Mammary epithelial cell (primary cell): ENCODE data around the gene ALG2.

Experiments
- EZH2 ChIP-seq: IDR thresholded peaks from 2 replicates; pipeline ENCODE4 v1.6.1; 2012; ENCODE audit warnings: low read length, inconsistent platforms, borderline replicate concordance
- TF ChIP-seq, protein P1 (sequence below), 2 donors: IDR thresholded peaks in 1 of 2; conservative IDR thresholded peaks in 1 of 2; 2 replicates each; pipeline ENCODE4 v1.5.1; 2011 to 2012; ENCODE audit warnings: inconsistent platforms in 2 of 2, low read length in 2 of 2, mild to moderate bottlenecking in 2 of 2, control low read depth in 1 of 2, low read depth in 1 of 2; ENCODE audit not compliant: insufficient read depth in 1 of 2; ENCODE audit errors: extremely low read depth in 1 of 2

DNA sequence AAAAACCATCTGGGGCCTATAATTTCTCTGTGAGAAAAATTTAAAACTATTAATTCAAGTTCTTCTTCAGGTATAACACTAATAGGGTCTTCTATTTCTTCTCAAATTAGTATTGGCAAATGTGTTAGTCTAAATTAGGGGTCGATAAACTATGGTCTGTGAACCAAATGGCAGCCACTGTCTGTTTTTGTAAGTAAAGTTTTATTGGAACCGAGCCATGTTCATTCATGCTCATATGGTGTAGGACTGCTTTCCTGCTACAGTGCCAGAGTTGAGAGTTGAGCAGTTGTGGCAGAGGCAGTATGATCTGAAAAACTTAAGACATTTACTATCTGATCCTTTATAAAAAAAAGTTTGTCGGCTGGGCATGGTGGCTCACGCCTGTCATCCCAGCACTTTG lies 29.4 kb upstream of the ALG2 start:
- TF ChIP-seq, protein P1, sequence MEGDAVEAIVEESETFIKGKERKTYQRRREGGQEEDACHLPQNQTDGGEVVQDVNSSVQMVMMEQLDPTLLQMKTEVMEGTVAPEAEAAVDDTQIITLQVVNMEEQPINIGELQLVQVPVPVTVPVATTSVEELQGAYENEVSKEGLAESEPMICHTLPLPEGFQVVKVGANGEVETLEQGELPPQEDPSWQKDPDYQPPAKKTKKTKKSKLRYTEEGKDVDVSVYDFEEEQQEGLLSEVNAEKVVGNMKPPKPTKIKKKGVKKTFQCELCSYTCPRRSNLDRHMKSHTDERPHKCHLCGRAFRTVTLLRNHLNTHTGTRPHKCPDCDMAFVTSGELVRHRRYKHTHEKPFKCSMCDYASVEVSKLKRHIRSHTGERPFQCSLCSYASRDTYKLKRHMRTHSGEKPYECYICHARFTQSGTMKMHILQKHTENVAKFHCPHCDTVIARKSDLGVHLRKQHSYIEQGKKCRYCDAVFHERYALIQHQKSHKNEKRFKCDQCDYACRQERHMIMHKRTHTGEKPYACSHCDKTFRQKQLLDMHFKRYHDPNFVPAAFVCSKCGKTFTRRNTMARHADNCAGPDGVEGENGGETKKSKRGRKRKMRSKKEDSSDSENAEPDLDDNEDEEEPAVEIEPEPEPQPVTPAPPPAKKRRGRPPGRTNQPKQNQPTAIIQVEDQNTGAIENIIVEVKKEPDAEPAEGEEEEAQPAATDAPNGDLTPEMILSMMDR (conservative IDR thresholded peaks at IDR 0.05 in 1 of 2, IDR thresholded peaks at IDR 0.05 in 1 of 2; ENCODE audit: extremely low read depth in 1 of 2, insufficient read depth in 1 of 2, low read depth in 1 of 2, low read length in 2 of 2) = no peak
- TF ChIP-seq EZH2 = no peak
